ENCODE results near the gene PFKFB4.

DNA sequence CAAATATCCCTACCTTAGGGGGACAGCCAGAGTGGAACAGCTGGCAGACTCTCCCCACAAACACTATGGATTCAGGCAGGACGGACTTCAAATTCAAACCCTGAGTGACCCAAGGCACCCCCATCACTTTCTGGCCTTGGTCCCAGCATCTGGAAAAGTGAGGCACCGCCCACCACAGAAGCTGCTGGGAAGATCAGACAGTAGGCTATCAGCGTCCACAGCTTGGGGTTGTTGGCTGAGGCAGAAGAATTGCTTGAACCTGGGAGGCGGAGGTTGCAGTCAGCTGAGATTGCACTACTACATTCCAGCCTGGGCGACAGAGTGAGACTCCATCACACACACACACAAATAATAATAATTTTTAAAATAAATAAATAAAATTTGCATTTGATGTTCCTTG is 8.5 kb downstream of the PFKFB4 start:
- TF ChIP-seq POLR2A (IDR thresholded peaks at IDR 0.05), result no peak
- TF ChIP-seq, protein P1, sequence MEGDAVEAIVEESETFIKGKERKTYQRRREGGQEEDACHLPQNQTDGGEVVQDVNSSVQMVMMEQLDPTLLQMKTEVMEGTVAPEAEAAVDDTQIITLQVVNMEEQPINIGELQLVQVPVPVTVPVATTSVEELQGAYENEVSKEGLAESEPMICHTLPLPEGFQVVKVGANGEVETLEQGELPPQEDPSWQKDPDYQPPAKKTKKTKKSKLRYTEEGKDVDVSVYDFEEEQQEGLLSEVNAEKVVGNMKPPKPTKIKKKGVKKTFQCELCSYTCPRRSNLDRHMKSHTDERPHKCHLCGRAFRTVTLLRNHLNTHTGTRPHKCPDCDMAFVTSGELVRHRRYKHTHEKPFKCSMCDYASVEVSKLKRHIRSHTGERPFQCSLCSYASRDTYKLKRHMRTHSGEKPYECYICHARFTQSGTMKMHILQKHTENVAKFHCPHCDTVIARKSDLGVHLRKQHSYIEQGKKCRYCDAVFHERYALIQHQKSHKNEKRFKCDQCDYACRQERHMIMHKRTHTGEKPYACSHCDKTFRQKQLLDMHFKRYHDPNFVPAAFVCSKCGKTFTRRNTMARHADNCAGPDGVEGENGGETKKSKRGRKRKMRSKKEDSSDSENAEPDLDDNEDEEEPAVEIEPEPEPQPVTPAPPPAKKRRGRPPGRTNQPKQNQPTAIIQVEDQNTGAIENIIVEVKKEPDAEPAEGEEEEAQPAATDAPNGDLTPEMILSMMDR (IDR thresholded peaks at IDR 0.05), result no peak
- TF ChIP-seq POLR2AphosphoS5 (IDR thresholded peaks at IDR 0.05), result no peak

All from sigmoid colon (tissue), 4 donors.